Thymus (tissue), 11 donors: Measurements from ENCODE around the gene SCO2. TPM values are rescaled to one million over a fixed set of nuclear protein-coding genes. Genes with fewer than 3 reads are reported as not detected.

ENCODE experiments used
- DNase-seq, 9 donors: peaks; one replicate each; pipeline ENCODE4 v3.0.0-alpha.2; 2013; ENCODE audit warnings: low spot score in 9 of 9, low read depth in 6 of 9, missing footprints in 1 of 9
- H3K27ac ChIP-seq, 2 donors: one replicate each; pipeline ENCODE4 v1.5.1; 2013; ENCODE audit warnings: control low read depth in 1 of 2, low read depth in 1 of 2, low read length in 1 of 2, mild to moderate bottlenecking in 1 of 2, moderate library complexity in 1 of 2
- H3K27me3 ChIP-seq, 2 donors: one replicate each; pipeline ENCODE4 v1.5.1; 2013; ENCODE audit warnings: low read length in 1 of 2; ENCODE audit not compliant: control insufficient read depth in 2 of 2, insufficient read depth in 1 of 2
- H3K36me3 ChIP-seq, 2 donors: one replicate each; pipeline ENCODE4 v1.5.1; 2013; ENCODE audit warnings: low read length in 1 of 2, mild to moderate bottlenecking in 1 of 2, moderate library complexity in 1 of 2; ENCODE audit not compliant: control insufficient read depth in 2 of 2, insufficient read depth in 2 of 2
- H3K4me1 ChIP-seq, 2 donors: one replicate each; pipeline ENCODE4 v1.5.1; 2013; ENCODE audit warnings: low read length in 2 of 2; ENCODE audit not compliant: control insufficient read depth in 2 of 2, insufficient read depth in 2 of 2
- H3K4me3 ChIP-seq, 2 donors: one replicate each; pipeline ENCODE4 v1.5.1; 2013; ENCODE audit warnings: low read length in 2 of 2, control low read depth in 1 of 2, mild to moderate bottlenecking in 1 of 2
- H3K9me3 ChIP-seq, 2 donors: one replicate each; pipeline ENCODE4 v1.5.1; 2013; ENCODE audit warnings: low read length in 1 of 2, mild to moderate bottlenecking in 1 of 2; ENCODE audit not compliant: control insufficient read depth in 2 of 2, insufficient read depth in 1 of 2
- WGBS: extraction: QIAGEN DNeasy Blood & Tissue Kit; methylation state at CpG from one replicate; pipeline ENCODE4 v1.1.7; 2013; 5-methylcytosine and 5-hydroxymethylcytosine counted together
- polyA plus RNA-seq: library from polyadenylated mRNA; stranded (reverse); fragments of 200-250 nt; gene quantifications from one replicate; pipeline ENCODE4 v1.2.3, GENCODE V29; 2013
- total RNA-seq: library from RNA; stranded (reverse); fragments of 120-200 nt; gene quantifications from one replicate; pipeline ENCODE4 v1.2.4, GENCODE V29; 2013
- donor health status: healthy.

SCO2 gene
- total and polyA plus RNA-seq, 2 donors, result 3.5 to 9.8 TPM

DNA sequence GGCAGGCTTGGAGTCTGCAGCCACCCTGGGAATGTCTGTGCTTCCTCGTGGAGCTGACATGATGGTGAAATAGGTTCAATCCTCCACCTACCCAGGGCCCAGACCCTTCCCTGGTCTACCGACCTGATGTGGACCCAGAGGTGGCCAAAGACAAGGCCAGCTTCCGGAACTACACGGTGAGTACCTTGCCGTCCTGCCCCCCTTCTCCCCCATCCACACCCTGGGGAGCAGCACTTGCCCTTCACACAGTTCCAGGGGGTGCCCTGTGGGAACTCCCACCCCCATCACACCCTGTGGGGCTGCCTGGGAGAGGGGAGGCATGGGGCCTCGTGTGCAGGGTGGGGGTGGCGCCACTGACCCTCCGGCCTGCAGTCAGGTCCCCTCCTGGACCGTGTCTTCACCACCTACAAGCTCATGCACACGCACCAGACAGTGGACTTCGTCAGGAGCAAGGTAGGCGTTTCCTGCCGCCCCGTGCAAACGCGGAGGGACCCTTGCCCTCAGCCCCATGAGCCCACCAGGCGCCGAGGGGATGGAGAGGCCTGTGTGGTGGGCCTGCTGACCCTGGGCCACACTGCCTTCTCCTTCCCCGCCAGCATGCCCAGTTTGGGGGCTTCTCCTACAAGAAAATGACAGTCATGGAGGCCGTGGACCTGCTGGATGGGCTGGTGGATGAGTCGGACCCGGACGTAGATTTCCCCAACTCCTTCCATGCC lies 38.0 kb downstream of the SCO2 start:
- Histone ChIP-seq H3K4me3 (no peak overlapping the region), H3K27ac (no peak overlapping the region), H3K4me1 (peaks cover 2 to 11% of the 10 kb centered on the region in 2 donors), H3K36me3 (no peaks in the 10 kb centered on the region), H3K9me3 (no peaks in the 10 kb centered on the region), H3K27me3 (peaks cover 10 to 35% of the 10 kb centered on the region in 2 donors)
- DNase-seq, result no peak
- WGBS, result 94% methylated on average over 23 of the region's 23 CpGs

DNA sequence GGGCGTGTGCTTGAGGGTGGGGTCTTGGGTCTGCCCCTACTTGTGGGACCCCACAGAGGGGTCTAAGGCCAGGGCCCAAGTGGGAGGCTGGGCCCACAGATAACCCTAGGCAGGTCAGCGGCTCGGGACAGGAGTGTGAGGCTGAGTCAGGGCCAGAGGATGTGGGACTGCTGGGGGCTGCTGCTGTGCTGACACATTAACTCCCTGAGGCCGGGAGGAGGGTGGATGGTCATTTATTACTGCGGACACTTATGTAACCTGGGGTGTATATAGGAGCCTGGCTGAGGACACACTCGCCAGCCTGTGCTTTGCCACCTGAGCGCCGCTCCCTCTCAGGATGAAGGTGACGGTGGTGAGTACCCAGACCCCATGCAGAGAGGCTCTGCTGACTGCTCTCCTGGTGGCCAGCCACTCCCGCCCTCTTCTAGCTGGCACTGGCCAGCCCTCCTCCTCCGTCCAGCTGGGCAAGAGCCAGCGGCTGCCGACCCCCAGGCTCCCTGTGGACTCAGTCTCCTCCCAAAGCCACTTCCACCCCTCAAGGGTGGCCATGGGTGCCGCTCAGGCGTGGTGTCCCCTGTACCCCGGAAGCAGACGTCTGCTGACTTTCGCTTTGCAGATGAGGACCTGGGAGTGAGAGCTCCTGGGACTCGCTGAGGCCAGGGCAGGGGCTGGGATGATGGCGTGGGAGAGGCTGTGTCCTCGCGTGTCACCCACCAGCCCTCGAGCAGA lies 38.7 kb downstream of the SCO2 start, which contains the start of gene MIOX:
Gene MIOX, plus strand, starts transcription at position 299 of the 729 bp plus-strand sequence. Its CDS starts 39 bp downstream, at position 338.
- Histone ChIP-seq H3K27me3 (peaks cover 16 to 42% of the 10 kb centered on the region in 2 donors), H3K27ac (no peak within 1 kb of the TSS), H3K9me3 (no peaks in the 10 kb centered on the region), H3K4me1 (peaks cover 8 to 19% of the 10 kb centered on the region in 2 donors), H3K4me3 (no peak within 1 kb of the TSS), H3K36me3 (no peaks in the 10 kb centered on the region)
- WGBS, result 95% methylated on average over 23 of the region's 23 CpGs
- no peak for DNase-seq

DNA sequence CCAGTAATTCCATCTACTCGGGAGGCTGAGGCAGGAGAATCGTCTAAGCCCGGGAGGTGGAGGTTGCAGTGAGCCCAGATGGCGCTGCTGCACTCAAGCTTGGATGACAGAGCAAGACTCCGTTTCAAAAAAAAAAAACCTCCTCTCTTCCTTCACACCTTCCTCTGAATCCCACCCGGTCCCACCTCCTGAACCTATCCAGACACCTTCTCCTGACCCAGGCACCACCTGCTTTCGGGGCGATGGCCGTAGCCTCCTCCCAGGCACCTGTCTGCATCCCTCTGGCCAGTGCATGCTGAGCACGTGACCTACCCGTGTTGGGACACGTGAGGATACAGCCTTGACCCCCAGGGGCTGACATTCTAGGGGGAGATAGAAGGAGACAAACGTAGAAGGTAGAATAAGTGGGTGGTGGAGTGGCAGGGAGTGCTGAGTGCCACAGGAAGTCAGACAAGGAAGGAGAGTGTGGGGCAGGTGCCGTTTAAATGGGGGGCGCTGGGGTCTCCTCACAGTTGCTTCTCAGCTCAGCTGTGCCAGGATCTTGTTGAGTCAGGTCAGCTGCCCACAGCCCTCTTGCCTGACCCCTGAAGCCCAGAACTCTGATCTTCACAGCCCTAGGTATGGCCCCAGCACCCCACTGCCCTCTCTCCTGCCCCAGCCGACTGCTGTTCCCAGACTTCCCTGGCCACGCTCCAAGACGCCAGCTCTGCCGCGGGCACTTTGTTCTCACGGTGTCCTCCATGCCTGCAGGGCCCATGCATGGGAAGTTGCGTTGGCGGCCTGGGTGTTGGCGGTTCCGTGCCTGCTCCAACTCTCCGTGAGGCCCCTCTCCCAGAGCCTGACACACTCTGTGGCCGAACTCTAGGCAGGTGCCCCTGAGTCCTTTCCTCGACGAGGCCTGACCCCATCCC lies 39.9 kb downstream of the SCO2 start:
- H3K4me3 ChIP-seq, result no peak overlapping the region
- no peaks in the 10 kb centered on the region for H3K36me3 ChIP-seq
- peaks cover 28 to 49% of the 10 kb centered on the region in 2 donors for H3K27me3 ChIP-seq
- peaks cover 8 to 18% of the 10 kb centered on the region in 2 donors for H3K4me1 ChIP-seq
- WGBS, result 75% methylated on average over 29 of the region's 29 CpGs
- DNase-seq, result no peak
- no peak overlapping the region for H3K27ac ChIP-seq
- no peaks in the 10 kb centered on the region for H3K9me3 ChIP-seq

DNA sequence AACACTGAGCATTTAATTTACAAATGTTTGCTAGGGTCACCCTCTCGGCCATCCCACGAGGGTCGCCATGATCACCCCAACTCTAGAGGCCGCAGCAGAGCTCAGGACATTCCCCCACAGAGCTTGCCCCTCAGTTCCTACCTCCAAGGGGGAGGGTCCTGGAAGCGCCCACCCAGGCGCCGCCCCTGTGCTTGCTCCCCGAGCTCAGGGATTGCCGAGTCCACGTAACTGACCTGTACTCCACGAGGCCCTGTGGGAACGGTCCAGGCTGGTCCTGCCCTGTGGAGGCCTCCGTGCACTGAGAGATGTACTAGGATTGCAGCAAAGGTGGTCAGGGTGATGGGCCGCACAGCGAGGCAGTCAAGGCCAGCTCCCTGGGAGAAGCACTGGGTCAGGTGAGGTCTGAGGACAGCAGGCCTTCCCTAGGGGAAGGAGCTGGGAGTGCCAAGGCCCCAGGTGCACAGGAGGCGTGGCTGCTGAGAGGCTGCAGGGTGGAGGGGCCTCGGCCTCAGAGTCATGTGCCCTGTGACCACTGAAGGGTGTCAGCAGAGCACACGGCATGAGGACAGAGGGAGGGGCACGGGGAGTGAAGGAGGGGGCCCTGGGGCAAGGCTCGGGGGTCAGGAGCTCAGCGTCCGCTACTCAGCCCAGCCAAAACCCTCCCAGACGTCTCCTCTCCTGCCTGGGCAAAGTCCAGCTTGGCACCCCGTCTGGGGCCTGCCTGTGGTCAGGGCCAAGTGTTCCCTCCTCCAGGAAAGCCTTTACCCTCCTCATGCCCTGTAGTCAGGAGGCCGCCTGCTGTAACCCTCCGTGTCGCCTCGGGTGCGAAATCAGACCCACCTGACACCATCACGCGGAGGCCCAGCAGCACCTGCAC lies 41.2 kb downstream of the SCO2 start:
- Histone ChIP-seq H3K36me3 (no peaks in the 10 kb centered on the region), H3K4me1 (peaks cover 8 to 18% of the 10 kb centered on the region in 2 donors), H3K27me3 (peaks cover 37 to 61% of the 10 kb centered on the region in 2 donors), H3K4me3 (no peak overlapping the region), H3K27ac (no peak overlapping the region), H3K9me3 (no peaks in the 10 kb centered on the region)
- DNase-seq, result no peak
- WGBS, result 94% methylated on average over 31 of the region's 31 CpGs

DNA sequence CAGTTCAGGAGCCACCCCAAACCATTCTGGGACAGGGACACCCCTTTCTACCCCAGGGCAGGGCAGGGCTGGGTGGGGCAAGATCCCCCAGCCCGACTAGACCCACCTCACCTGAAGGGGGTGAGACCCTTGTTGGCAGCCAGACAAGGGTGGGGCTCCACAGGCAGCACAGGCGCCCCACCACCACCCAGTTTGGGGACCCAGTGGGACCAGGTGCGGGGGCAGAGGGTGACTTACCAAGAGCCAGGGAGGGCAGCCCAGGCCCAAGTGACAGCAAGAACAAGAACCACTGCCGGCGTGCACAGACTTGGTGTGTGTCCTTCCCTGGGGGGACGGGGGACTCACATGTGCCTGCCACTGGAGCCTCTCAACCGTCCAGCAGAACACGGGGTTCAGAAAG lies 41.8 kb downstream of the SCO2 start:
- Histone ChIP-seq H3K9me3 (no peaks in the 10 kb centered on the region), H3K4me3 (no peak overlapping the region), H3K27me3 (peaks cover 37 to 67% of the 10 kb centered on the region in 2 donors), H3K4me1 (peaks cover 8 to 18% of the 10 kb centered on the region in 2 donors), H3K36me3 (no peaks in the 10 kb centered on the region), H3K27ac (no peak overlapping the region)
- WGBS, result 94% methylated on average over 8 of the region's 8 CpGs
- DNase-seq, result no peak

DNA sequence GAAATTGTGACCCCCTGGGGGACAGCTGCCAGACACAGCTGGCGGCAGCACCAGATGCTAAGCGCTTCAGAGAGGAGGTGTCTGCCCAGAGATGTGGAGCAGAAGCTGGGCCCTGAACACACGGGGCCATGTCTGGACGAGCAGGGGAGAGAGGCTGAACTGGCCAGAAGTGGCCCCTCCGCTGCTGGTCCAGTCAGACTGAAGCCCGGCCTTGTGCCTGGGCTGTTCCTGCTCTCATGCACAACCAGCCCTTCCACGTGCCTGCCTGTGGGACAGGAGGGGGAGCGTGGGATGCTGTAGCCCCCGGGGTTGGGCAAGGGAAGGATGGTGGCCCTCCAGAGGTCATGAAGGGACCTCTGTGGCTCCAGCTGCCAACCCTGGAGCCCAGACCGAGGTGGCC lies 42.3 kb downstream of the SCO2 start:
- DNase-seq, result no peak
- Histone ChIP-seq H3K4me1 (peaks cover 8 to 18% of the 10 kb centered on the region in 2 donors), H3K4me3 (no peak overlapping the region), H3K9me3 (no peaks in the 10 kb centered on the region), H3K27me3 (peaks cover 37 to 70% of the 10 kb centered on the region in 2 donors), H3K27ac (no peak overlapping the region), H3K36me3 (no peaks in the 10 kb centered on the region)
- WGBS, result 97% methylated on average over 10 of the region's 10 CpGs

DNA sequence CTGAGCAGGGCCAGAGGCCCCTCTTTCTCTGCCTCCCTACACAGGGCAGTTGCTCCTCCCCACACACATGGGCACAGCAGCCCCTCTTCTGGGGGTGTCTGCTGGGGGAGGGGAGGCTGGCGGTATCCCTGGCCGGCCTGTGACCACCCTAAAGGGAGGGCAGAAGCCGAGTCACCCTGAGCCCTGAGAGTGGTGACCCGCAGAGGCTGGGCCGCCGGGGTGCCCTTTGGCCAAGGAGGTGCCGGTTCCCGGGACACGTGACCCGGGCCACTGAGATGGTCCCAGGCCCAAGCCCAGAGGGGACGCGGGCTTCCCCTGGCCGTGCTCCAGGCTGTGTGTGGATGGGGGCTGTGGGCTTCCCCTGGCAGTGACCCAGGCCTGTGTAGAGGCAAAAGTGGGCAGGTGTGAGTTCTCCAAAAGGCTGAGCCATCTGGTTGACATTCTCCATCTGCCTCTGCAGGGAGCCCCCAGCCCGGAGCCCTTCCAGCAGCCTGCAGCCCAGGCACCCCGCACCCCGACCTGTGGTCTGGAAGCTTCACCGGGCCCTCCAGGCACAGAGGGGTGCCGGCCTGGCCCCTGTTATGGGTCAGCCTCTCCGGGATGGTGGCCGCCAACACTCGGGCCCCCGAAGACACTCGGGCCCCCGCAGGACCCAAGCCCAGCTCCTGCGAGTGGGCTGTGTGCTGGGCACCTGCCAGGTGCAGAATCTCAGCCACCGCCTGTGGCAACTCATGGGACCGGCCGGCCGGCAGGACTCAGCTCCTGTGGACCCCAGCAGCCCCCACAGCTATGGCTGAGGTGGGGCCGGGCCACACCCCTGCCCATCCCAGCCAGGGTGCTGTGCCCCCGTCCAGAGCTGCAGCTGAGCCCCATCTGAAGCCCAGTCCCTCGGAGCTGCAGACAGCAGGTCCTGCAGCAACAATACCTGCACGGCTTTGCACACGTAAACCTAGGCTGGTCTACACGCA lies 43.0 kb downstream of the SCO2 start:
- WGBS, result 81% methylated on average over 35 of the region's 35 CpGs
- Histone ChIP-seq H3K27ac (no peak overlapping the region), H3K36me3 (no peaks in the 10 kb centered on the region), H3K4me3 (peak overlapping the region; percentile 17 to 64), H3K4me1 (peaks cover 8 to 18% of the 10 kb centered on the region in 2 donors), H3K9me3 (no peaks in the 10 kb centered on the region), H3K27me3 (peaks cover 37 to 73% of the 10 kb centered on the region in 2 donors)
- no peak for DNase-seq
